Erythroblast (primary cell): ENCODE results near the gene PER2.

Source experiments
- GATA1 ChIP-seq: IDR thresholded peaks from 2 replicates; pipeline ENCODE4 v1.6.1; 2011; ENCODE audit warnings: low read depth, mild to moderate bottlenecking, control low read depth, low read length, moderate library complexity
- POLR2A ChIP-seq: IDR thresholded peaks from 2 replicates; pipeline ENCODE4 v1.6.1; 2011; ENCODE audit warnings: mild to moderate bottlenecking, low read length

DNA sequence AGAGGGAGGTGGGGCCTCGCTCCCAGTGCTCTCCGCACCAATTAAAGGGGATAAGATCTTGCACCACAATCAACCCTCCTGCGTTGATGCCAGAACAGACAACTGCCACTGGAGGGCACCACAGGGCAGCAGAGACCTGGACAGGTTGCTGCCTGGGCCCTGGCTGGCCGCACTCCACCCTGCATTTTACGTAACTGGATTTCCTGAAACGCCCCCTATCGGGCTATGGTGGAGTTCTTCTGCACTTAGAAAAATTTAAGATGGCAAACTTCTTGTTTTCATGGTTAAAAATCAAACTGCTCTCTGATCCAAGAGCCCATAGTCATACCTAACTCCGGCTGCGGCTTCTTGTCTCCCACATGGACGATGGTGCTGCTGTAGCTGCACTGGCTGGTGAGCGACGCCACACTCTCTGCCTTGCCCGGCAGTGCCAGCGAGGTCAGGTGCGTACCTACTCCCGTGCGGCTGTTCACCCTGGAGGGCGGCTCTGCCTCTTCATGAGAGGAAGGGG lies 31.8 kb downstream of the PER2 start:
- TF ChIP-seq POLR2A (no peak), GATA1 (peak; percentile 10)
